ENCODE data around the gene CARD19.
A peak's percentile ranks its signal among the peaks of the same experiment; 100 is the strongest.

CARD19 gene

GRCh38 chr9:93117924-93118862 is 22.2 kb downstream of the CARD19 start:
- DNase-seq (ENCODE audit: low read depth in 4 of 4, low spot score in 1 of 4) = no peak

DNA sequence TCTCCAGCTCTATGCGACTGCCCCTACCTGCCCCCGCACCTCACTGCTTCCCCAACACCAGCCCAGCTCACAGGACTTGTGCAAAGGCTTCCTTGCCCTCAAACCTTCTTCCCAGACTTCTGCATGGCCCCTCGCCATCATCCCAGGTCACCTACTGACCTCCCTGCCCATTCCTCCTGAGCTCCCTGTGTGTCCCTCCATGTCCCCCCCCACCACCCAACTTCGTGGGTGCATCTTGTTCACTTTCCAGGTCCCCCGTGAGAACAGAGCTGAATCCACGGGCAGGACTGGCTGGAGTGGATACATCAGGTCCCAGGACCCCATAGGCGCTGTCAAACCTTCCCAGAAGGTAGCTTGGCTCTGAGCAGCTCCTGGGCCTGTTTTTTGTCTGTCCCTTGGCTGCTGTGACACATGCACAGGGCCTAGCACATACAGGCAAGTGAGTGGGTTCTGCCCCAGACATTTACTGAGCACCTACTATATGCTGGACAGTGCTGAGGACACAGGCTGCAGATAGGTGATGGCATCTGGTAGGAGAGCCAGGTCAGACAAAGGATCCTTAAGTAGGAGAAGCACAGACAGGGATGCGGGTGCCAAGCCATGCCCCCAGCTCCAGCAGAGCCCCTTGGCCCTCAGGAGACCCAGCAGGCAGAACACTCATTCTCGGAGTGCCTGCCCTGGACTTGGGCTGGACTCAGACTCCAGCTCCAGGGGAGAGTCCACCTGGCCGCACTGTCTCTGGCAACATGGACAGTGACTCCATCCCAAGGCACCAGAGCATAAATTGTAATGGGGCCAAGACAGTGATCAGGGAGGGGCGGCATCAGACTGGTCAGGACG is 23.1 kb downstream of the CARD19 start:
- no peak for DNase-seq (ENCODE audit: low read depth in 4 of 4, low spot score in 1 of 4)

- DNase-seq (ENCODE audit: low read depth in 4 of 4, low spot score in 1 of 4) = no peak
Measured at GRCh38 chr9:93119703-93119952, 23.6 kb downstream of the CARD19 start.

DNA sequence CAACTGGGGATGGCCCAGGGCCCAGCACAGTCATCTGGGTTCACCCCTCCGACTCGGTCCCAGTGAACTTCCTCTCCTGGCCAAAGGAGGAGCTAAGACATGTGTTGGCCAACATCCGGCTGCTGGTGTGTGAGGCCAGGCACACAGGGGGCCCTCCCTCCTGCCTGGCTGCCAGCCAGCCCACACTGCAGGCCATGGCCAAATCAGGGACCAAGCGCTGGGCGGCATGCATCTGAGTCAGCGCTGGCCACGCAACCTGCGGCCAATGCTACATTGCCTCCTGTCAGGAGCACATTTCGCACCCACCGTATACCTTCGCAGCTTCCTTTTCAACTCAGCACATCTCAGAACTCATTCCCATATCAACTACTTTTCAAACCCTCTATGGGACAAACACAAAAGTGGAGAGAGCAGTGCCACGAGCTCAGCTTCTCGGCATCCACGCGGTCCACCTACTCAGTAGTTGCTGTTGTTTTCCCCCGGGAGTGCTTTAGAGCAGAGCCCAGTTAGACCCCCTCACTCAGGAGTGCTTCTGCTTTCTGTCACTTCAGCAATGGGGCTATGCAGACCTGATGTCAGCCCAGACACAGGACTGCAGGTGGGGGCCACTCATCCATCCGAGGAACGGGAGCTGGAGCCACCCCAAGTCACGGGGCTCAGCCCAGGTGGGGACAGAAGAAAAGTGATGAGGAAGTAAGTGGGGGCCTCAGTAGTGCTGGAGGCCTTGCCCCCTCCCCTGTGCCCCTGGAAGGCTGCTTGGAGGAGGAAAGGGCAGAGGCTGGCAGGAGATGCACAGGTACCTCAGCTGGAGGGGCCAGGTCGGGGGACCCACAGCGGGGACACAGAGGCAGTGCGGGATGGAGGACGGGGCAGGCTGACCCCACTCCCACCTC is 24.2 kb downstream of the CARD19 start:
- peak in 1 of 4 experiments; percentile 31 for DNase-seq (ENCODE audit: low read depth in 4 of 4, low spot score in 1 of 4)

DNA sequence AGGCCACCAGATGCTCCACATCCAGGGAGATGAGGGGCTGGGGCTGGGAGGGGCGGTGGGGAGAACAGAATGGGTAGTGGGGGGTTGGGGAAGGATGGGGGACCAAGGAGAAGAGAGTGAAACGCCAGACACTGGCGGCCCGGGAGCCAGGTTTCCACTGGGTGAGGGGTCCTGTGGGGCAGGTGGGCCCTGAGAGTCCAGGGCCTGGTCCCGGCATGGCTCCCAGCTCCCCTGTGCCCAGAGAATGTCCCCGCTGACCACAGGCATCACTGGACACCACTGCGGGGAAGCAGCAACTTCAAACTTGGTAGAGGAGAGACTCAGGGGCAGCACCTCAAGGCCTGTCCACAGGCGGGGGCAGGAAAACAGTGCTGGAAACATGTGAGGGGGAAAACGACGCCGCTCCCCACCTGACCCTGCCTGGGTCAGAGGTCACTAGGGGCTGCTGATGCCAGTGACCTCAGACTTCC is 24.9 kb downstream of the CARD19 start:
- no peak for DNase-seq (ENCODE audit: low read depth in 4 of 4, low spot score in 1 of 4)

GRCh38 chr9:93121316-93122241 is 25.6 kb downstream of the CARD19 start:
- DNase-seq (ENCODE audit: low read depth in 4 of 4, low spot score in 1 of 4) = no peak

DNA sequence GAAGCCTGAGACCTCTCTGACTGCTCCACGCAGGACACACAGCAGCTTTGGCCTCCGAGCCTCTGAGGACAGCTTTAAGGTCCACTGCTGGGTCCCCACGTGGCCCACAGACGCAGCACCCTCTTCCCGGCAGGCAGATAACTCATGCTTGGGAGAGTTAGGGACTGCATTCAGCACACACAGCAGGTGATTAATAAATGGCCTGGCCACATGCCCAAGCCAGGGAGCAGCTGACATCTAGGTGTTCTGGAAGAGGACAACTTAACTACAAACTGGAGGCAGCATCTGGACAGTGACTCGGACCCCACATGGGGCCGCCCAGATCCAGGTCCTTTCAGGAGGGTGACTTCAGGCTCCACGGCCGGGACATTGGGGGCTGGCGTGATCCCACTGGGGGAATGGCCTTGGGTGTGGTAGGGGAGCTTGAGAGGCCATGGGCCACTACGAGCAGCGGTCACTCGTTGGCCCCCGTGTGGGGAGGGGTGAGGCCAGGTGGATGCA is 26.8 kb downstream of the CARD19 start:
- no peak for DNase-seq (ENCODE audit: low read depth in 4 of 4, low spot score in 1 of 4)

DNA sequence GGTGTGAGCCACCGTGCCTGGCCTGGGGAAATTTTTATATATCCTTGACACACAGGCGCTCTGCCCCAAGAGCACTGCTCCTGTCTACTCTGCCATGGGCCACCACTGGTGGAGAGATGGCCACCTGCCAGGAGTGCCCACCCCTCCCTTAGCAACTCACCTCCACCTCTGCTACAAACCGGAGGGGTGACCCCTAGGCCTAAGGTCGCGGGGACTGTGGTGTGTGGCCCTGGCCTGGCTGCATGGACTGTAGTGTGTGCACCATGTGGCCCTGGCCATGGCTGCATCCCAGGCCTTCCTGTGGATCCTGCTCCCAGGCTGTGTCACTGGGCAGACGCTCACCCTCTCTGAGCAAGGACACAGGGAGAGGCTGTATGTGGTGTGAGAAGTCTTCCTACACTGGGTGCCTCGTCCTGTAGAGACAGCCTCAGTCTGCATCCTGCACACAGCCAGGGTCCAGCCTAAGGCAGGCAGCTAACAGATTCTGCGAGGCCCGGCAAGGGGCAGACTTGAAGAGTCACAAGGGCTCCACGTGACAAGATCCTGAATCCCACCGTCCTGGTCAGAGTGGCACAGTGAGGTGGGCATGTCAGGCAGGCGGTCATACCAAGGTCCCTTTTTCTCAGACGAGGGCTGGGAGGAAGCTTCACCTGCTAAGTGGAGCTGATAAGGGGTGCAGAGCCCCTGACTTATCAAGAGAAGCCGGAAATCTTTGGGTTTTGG is 27.7 kb downstream of the CARD19 start:
- DNase-seq (ENCODE audit: low read depth in 4 of 4, low spot score in 1 of 4) = no peak

GRCh38 chr9:93124793-93125192 is 28.8 kb downstream of the CARD19 start:
- no peak for DNase-seq (ENCODE audit: low read depth in 4 of 4, low spot score in 1 of 4)

GRCh38 chr9:93125331-93125894 is 29.4 kb downstream of the CARD19 start:
- DNase-seq (ENCODE audit: low read depth in 4 of 4, low spot score in 1 of 4) = no peak

DNA sequence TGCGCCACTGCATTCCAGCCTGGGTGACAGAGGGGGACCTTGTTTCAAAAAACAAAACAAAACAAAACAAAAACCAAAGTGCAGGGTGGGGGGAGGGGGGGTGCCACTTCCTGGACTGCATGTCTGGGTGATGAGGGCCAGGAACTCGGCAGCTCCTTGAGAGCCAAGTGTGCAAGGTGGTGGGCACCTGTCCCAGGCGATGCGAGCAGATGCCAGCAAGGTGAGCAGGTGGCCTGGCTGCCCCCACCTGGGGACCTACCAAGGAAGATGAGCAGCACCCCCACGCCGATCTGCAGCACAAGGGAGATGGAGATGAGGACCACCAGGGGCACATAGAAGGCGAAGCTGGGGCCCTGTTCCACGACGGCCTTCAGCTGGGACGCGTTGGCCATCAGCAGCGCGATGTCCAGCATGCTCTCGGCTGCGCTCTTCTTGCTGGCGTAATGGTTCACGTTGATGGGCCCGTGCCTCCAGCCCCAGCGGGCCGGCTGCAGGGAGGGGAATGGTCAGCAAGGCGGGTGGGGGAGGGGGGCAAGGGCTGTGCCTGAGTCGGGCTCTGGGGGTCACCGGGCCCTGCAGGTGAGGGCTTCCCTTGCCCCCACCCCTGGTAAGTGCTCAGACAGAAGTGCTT is 30.2 kb downstream of the CARD19 start:
- no peak for DNase-seq (ENCODE audit: low read depth in 4 of 4, low spot score in 1 of 4)

- no peak for DNase-seq (ENCODE audit: low read depth in 4 of 4, low spot score in 1 of 4)
Measured at GRCh38 chr9:93126825-93127368, 30.9 kb downstream of the CARD19 start.

DNA sequence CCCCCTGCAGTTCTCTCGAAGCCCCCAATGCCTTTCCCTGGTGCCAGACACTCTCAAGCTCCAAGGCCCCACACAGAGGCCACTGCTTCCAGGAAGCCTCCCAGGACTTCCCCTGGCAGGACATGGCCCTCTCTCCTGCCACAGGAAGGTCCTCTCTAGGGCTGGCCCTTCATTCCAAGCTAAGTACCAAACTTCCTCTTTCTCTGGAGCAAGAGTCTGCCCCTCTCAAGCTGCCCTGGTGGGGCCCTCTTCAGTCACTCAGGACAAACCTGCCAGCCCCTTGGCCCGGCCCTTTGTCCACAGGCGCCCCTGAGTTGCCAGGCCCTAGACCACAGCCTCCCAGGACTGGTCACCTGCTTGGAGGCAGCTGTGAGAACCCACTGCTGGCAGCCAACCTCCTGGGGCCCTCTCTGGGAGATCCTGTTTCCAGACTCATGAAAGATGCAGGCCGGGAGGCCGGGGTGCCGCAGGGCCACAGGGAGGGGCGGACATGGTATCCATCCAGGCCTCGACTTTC is 31.4 kb downstream of the CARD19 start:
- no peak for DNase-seq (ENCODE audit: low read depth in 4 of 4, low spot score in 1 of 4)

GRCh38 chr9:93128011-93128714 is 32.1 kb downstream of the CARD19 start:
- no peak for DNase-seq (ENCODE audit: low read depth in 4 of 4, low spot score in 1 of 4)

GRCh38 chr9:93128715-93129224 is 32.8 kb downstream of the CARD19 start:
- DNase-seq (ENCODE audit: low read depth in 4 of 4, low spot score in 1 of 4) = no peak

GRCh38 chr9:93129286-93129685 is 33.3 kb downstream of the CARD19 start:
- DNase-seq (ENCODE audit: low read depth in 4 of 4, low spot score in 1 of 4) = no peak
